Karpas-422 (cell line): ENCODE data around the gene MIDN. TPM values are rescaled to one million over a fixed set of nuclear protein-coding genes. Genes with fewer than 3 reads are reported as not detected.
A peak's percentile ranks its signal among the peaks of the same experiment; 100 is the strongest.

Experiments used
- DNase-seq: peaks from one replicate; pipeline ENCODE4 v3.0.0-alpha.2; 2015
- H2AFZ ChIP-seq: fragments of 200-600 bp; sonication (generic); 2 replicates; pipeline ENCODE4 v1.6.1; 2014; ENCODE audit warnings: antibody characterized with exemption, low read length, mixed read lengths
- H3K27ac ChIP-seq: fragments of 200-600 bp; sonication (generic); 2 replicates; pipeline ENCODE4 v1.5.1; 2014; ENCODE audit warnings: mild to moderate bottlenecking, low read length, moderate library complexity
- H3K27me3 ChIP-seq: fragments of 200-600 bp; sonication (generic); 2 replicates; pipeline ENCODE4 v1.6.1; 2014; ENCODE audit warnings: low read length, mixed read lengths
- H3K36me3 ChIP-seq: fragments of 200-600 bp; sonication (generic); 2 replicates; pipeline ENCODE4 v1.6.1; 2014; ENCODE audit warnings: low read length, mixed read lengths; ENCODE audit not compliant: insufficient read depth
- H3K4me1 ChIP-seq: fragments of 200-600 bp; sonication (generic); 2 replicates; pipeline ENCODE4 v1.6.1; 2014; ENCODE audit warnings: mild to moderate bottlenecking, low read length, mixed read lengths
- H3K4me2 ChIP-seq: fragments of 200-600 bp; sonication (generic); 2 replicates; pipeline ENCODE4 v1.6.1; 2014; ENCODE audit warnings: low read length, low read depth, mild to moderate bottlenecking; ENCODE audit not compliant: poor library complexity, severe bottlenecking
- H3K4me3 ChIP-seq: fragments of 200-600 bp; sonication (generic); 2 replicates; pipeline ENCODE4 v1.5.1; 2014; ENCODE audit warnings: mild to moderate bottlenecking, antibody characterized with exemption, low read length, mixed read lengths
- H3K79me2 ChIP-seq: fragments of 200-600 bp; sonication (generic); 2 replicates; pipeline ENCODE4 v1.6.1; 2014; ENCODE audit warnings: mild to moderate bottlenecking, low read length, mixed read lengths
- H3K9ac ChIP-seq: fragments of 200-600 bp; sonication (generic); 2 replicates; pipeline ENCODE4 v1.6.0; 2014; ENCODE audit warnings: low read length
- H3K9me2 ChIP-seq: fragments of 200-600 bp; sonication (generic), shearing (Covaris generic); replicated peaks from 2 replicates; pipeline ENCODE4 v1.6.0; 2014; ENCODE audit warnings: mild to moderate bottlenecking, low read length, moderate library complexity; ENCODE audit not compliant: insufficient read depth
- H3K9me3 ChIP-seq: fragments of 300-700, 200-600 bp; sonication (generic); 2 replicates; pipeline ENCODE4 v1.6.1; 2014; ENCODE audit warnings: low read length, mixed read lengths
- H4K20me1 ChIP-seq: fragments of 200-600 bp; sonication (generic); 2 replicates; pipeline ENCODE4 v1.6.1; 2014; ENCODE audit warnings: mild to moderate bottlenecking, antibody characterized with exemption, low read length, low read depth; ENCODE audit not compliant: insufficient read depth
- total RNA-seq: library from RNA; depleted of rRNA; stranded (reverse); fragments of >200 nt; shearing (Covaris generic); gene quantifications from 2 replicates; pipeline ENCODE4 v1.2.3, GENCODE V29; 2014; ENCODE audit warnings: low replicate concordance

Gene MIDN
- total RNA-seq, 1 experiment from 2014 or later, result 21.4 TPM

DNA sequence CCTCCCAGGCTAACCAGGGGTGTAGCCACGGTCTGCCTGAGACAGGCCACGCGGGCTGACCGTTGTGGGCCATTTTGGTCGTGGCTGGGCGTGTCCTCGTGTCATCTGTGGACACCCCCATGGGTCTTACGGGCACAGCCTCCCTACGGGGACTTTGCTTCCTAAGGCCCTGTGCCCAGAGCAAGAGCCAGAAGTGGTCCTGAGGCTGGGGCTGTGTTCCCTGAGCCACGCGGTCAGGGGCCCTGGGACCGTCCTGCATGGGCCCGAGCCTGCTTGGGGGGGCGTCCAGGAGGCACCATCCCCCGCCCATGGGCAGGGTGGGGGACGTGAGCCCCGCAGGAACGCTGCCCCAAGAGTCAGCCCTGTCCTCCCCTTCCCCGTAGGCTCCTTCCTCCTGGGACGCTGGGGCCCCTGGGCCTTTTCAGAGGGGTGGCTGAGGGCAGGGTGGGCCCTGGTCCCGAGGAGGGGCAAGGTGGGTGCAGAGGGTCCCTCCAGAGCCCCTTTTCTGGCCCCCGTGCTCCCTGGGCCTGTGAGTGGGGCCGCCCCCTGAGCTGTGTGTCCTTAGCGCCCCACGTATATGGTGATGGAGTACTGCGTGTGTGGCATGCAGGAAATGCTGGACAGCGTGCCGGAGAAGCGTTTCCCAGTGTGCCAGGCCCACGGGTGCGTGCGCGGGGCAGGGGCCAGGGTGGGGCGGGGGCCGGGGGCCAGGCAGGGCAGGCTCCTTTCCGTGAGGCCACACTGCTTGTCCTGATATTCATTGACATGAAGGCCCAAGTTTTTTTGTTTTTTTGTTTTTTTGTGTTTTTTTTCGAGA lies 29.4 kb upstream of the MIDN start:
- Histone ChIP-seq H3K4me3 (no peak overlapping the region), H4K20me1 (peaks cover 16% of the 10 kb centered on the region), H2AFZ (no peak overlapping the region), H3K4me1 (peaks cover 15% of the 10 kb centered on the region), H3K27ac (no peak overlapping the region), H3K36me3 (no peaks in the 10 kb centered on the region), H3K27me3 (no peaks in the 10 kb centered on the region), H3K9me3 (no peaks in the 10 kb centered on the region), H3K4me2 (no peak overlapping the region), H3K9ac (no peak overlapping the region), H3K79me2 (peaks cover 39% of the 10 kb centered on the region), H3K9me2 (no peaks in the 10 kb centered on the region)
- DNase-seq, result no peak

DNA sequence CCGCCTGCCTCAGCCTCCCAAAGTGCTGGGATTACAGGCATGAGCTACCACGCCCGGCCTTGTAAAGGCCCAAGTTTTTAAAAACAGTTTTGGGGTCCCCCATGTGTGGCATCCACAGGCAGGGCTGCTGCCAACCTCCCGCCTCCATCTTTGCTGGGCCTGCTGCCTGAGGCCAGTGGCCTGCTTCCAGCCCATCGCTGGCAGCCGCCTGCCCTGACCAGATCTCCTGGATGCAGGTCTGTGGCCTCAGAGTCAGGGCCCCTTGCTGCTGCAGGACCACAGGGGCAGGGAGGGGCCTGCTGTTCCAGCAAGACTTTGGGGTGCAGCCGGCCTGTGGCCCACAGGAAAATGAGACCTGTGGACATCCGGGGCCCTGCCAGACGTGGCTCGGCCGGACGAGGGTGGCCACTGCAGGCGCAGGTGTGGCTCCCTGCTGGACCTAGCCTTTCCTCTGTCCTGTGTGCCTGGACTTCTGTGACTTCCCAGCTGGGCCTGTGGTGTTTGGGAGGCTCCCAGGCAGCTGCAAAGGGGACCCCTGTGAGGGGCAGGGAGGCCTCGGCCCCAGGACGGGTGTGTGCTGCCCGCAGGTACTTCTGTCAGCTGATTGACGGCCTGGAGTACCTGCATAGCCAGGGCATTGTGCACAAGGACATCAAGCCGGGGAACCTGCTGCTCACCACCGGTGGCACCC lies 28.5 kb upstream of the MIDN start:
- Histone ChIP-seq H3K79me2 (peaks cover 29% of the 10 kb centered on the region), H3K27me3 (no peaks in the 10 kb centered on the region), H3K27ac (no peak overlapping the region), H3K36me3 (no peaks in the 10 kb centered on the region), H3K4me2 (no peak overlapping the region), H3K4me1 (peaks cover 15% of the 10 kb centered on the region), H3K4me3 (no peak overlapping the region), H3K9me2 (no peaks in the 10 kb centered on the region), H3K9ac (peak overlapping the region; percentile 11; the same call in 1 of the 2 replicates), H3K9me3 (no peaks in the 10 kb centered on the region), H4K20me1 (peaks cover 11% of the 10 kb centered on the region), H2AFZ (no peak overlapping the region)
- DNase-seq, result no peak

- Histone ChIP-seq H3K4me2 (no peak overlapping the region), H3K4me1 (peaks cover 15% of the 10 kb centered on the region), H3K27ac (no peak overlapping the region), H3K9me3 (no peaks in the 10 kb centered on the region), H3K4me3 (no peak overlapping the region), H3K79me2 (peaks cover 25% of the 10 kb centered on the region), H4K20me1 (peaks cover 9% of the 10 kb centered on the region), H3K27me3 (no peaks in the 10 kb centered on the region), H3K9me2 (no peaks in the 10 kb centered on the region), H3K9ac (no peak overlapping the region), H2AFZ (no peak overlapping the region), H3K36me3 (no peaks in the 10 kb centered on the region)
- peak; percentile 89 for DNase-seq
Observed at GRCh38 chr19:1220477-1220930, 27.9 kb upstream of the MIDN start.

- Histone ChIP-seq H3K27me3 (no peaks in the 10 kb centered on the region), H3K79me2 (peaks cover 21% of the 10 kb centered on the region), H4K20me1 (peaks cover 9% of the 10 kb centered on the region; the same call in 1 of the 2 replicates), H3K36me3 (no peaks in the 10 kb centered on the region), H3K27ac (no peak overlapping the region), H3K4me3 (no peak overlapping the region), H3K4me1 (peaks cover 15% of the 10 kb centered on the region), H3K4me2 (no peak overlapping the region), H3K9ac (no peak overlapping the region), H3K9me3 (no peaks in the 10 kb centered on the region), H2AFZ (no peak overlapping the region), H3K9me2 (no peaks in the 10 kb centered on the region)
- no peak for DNase-seq
Observed at GRCh38 chr19:1220976-1221903, 27.1 kb upstream of the MIDN start.

GRCh38 chr19:1221904-1222255 lies 26.5 kb upstream of the MIDN start:
- H3K4me1 ChIP-seq, result peaks cover 15% of the 10 kb centered on the region
- H4K20me1 ChIP-seq, result peaks cover 9% of the 10 kb centered on the region; the same call in 1 of the 2 replicates
- no peak overlapping the region for H2AFZ ChIP-seq
- no peaks in the 10 kb centered on the region for H3K9me3 ChIP-seq
- no peaks in the 10 kb centered on the region for H3K9me2 ChIP-seq
- no peaks in the 10 kb centered on the region for H3K27me3 ChIP-seq
- no peak overlapping the region for H3K9ac ChIP-seq
- H3K4me3 ChIP-seq, result no peak overlapping the region
- H3K36me3 ChIP-seq, result no peaks in the 10 kb centered on the region
- H3K4me2 ChIP-seq, result no peak overlapping the region
- no peak for DNase-seq
- no peak overlapping the region for H3K27ac ChIP-seq
- H3K79me2 ChIP-seq, result peaks cover 16% of the 10 kb centered on the region

DNA sequence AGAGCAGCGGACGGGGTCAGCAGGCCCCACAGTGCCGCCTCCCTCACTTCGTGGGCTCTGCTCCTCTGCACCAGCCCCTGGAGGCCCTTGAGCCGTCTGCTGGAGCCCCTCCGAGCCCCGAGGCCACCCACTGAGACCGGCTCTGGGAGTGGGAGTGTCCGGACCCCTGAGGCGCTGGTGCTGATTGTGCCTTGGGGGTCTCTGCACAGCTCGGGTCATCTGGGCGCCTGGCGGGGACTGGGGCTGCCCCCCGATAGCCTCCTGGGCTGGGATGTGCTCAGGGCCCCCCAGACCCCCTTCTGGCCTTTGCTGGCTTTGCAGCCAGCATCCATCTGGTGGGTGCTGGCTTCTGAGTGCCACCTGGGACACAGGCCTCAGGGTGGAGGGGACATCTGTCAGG lies 26.0 kb upstream of the MIDN start:
- H3K4me2 ChIP-seq, result no peak overlapping the region
- peaks cover 15% of the 10 kb centered on the region for H3K4me1 ChIP-seq
- no peak overlapping the region for H3K4me3 ChIP-seq
- no peak overlapping the region for H3K27ac ChIP-seq
- no peaks in the 10 kb centered on the region for H3K9me3 ChIP-seq
- no peaks in the 10 kb centered on the region for H3K27me3 ChIP-seq
- H3K79me2 ChIP-seq, result peaks cover 15% of the 10 kb centered on the region
- no peaks in the 10 kb centered on the region for H3K36me3 ChIP-seq
- H4K20me1 ChIP-seq, result peaks cover 8% of the 10 kb centered on the region; the same call in 1 of the 2 replicates
- H2AFZ ChIP-seq, result no peak overlapping the region
- no peaks in the 10 kb centered on the region for H3K9me2 ChIP-seq
- peak; percentile 49 for DNase-seq
- H3K9ac ChIP-seq, result no peak overlapping the region

GRCh38 chr19:1223018-1223855 lies 25.1 kb upstream of the MIDN start:
- Histone ChIP-seq H3K4me3 (no peak overlapping the region), H3K9me2 (no peaks in the 10 kb centered on the region), H4K20me1 (peaks cover 6% of the 10 kb centered on the region; the same call in 1 of the 2 replicates), H3K36me3 (no peaks in the 10 kb centered on the region), H3K9ac (no peak overlapping the region), H3K4me2 (no peak overlapping the region), H3K4me1 (peaks cover 15% of the 10 kb centered on the region), H3K27ac (no peak overlapping the region), H2AFZ (no peak overlapping the region), H3K27me3 (no peaks in the 10 kb centered on the region), H3K79me2 (peaks cover 10% of the 10 kb centered on the region; the same call in 1 of the 2 replicates), H3K9me3 (no peaks in the 10 kb centered on the region)
- peak; percentile 84 for DNase-seq
